PC-9 (cell line): ENCODE measurements around the gene ZCCHC12.

ENCODE experiments used
- CTCF ChIP-seq: fragments of 200-600 bp; sonication (generic); conservative IDR thresholded peaks from 2 replicates; pipeline ENCODE4 v1.6.1; 2017; ENCODE audit warnings: mixed run types, antibody characterized with exemption, mild to moderate bottlenecking, moderate library complexity
- EZH2 ChIP-seq: fragments of 200-600 bp; sonication (generic); IDR thresholded peaks from 2 replicates; pipeline ENCODE4 v1.8.0; 2017; ENCODE audit warnings: antibody characterized with exemption, low read depth

DNA sequence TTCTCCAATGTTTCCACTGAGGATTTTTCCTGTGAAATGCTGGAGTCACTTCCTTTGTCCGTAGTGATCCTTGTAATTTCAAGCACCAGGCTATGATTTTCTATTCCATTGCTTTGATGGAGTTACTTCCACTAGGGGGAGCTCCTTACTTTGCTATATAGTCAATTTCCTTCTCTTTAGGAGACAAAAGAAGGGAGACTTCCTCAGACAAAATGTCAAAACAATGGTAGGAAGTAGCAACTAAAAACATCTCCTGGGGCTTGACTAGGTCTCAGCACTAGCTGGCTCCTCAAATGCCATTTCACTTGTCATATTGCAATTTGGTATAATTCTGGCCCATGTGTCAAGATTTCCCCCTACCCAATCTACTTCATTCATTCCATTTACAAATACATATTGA is 24.1 kb downstream of the ZCCHC12 start:
- TF ChIP-seq CTCF: peak; percentile 85
- TF ChIP-seq EZH2: no peak
